Measurements from ENCODE around the gene ETV5.

GRCh38 chr3:185999221-185999620 lies 109.7 kb downstream of the ETV5 start:
- no peak for TF ChIP-seq EZH2 (IDR thresholded peaks at IDR 0.05; ENCODE audit: low read depth)
- TF ChIP-seq CTCF (conservative IDR thresholded peaks at IDR 0.05) = no peak
